HG02610 (cell line): Measurements from ENCODE around the gene GPATCH8.

ENCODE experiments used
- ATAC-seq: cut with Tn5 transposase; IDR thresholded peaks from one replicate; pipeline ENCODE4 v1.9.1; 2021; ENCODE audit warnings: mild to moderate bottlenecking, moderate library complexity; ENCODE audit not compliant: unreplicated experiment

The GPATCH8 gene

GRCh38 chr17:44464037-44464436, 39.2 kb downstream of the GPATCH8 start:
- ATAC-seq = no peak

- no peak for ATAC-seq
Measured at GRCh38 chr17:44451832-44452231, 51.4 kb downstream of the GPATCH8 start.

GRCh38 chr17:44451016-44451627, 52.1 kb downstream of the GPATCH8 start:
- no peak for ATAC-seq

GRCh38 chr17:44448412-44448811, 54.8 kb downstream of the GPATCH8 start:
- no peak for ATAC-seq

DNA sequence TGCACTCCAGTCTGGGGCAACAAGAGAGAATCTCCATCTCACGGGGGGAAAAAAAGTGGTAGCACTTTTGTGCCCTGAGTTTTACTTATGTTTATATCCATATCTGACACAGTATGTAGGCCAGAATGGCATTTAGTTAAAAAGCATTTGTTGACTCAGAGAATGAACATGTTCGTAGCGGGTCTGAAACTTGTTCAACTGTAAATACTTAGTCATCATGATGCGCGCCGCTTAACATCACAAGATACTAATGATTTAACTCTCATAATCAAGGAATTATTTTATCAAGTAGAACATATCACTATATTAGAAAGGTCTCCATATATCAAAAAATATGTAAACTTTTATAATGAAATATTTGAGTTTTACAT, 58.5 kb downstream of the GPATCH8 start:
- no peak for ATAC-seq

DNA sequence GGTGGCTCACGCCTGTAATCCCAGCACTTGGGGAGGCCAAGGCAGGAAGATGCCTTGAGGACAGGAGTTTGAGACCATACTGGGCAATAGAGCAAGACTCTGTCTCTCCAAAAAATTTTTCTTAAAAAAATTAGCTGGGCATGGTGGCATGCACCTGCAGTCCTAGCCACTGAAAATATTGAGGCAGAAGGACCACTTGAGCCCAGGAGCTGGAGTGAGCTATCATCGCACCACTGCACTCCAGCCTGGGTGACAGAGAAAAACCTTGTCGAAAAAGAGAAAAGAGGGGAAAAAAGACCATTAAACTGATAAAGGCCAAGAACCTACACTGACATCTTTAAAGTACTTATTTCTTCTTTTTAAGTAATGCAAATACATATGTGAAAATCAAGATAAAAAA, 60.4 kb downstream of the GPATCH8 start:
- no peak for ATAC-seq

DNA sequence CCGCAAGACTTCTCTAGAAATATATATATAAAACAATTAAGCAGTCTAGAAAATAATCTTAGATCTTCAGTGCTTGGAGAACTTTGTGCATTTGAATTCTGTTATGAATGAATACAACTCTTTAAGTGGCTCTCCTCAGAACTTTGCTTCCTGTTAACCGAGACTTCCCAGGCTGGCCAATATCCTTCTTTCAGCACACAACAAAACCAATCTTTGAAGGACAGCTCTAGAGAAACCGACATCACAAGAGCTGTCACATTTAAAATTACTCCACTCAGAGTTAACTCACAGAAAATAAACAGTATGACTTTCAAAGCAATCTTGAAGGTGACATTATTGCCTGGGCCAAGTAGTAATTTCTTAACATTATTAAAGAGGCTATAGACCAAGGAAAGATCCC, 64.0 kb downstream of the GPATCH8 start:
- no peak for ATAC-seq

DNA sequence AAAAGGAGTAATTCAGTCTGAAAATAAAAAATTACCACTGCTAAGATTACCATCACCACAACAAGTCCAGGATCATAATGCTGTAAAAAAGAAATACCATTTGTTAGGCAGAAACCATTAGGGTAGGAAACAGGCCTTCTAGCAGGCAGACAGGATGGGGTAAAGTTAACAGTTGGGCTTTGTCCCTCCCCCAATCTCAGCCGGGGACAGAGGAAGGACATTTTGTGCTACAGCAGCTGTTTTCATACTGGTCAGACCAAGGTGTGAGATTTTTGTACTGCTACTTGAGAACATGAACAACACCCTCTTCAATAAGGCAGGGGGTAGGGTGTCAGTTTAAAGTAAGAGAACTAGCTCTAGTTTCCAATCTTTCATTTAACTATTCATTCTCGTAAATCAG, 64.6 kb downstream of the GPATCH8 start:
- ATAC-seq = no peak

DNA sequence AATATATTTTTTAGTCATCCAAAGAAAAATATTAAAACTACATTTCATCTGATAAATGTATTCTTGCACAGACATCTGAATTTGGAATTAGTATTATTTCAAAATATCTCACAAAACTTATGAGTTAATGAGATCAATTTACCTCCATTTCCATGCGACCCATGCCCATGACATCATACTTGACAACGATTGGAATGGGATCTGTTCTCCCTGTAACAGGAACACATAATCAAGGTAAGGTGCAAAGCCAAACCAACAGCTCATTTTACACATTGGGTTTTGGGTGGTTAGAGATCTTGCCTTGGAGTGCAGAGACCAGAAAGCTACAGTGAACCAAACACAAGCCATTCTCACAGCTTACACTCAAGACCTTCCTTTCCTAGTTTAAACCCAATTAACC, 66.9 kb downstream of the GPATCH8 start:
- no peak for ATAC-seq

DNA sequence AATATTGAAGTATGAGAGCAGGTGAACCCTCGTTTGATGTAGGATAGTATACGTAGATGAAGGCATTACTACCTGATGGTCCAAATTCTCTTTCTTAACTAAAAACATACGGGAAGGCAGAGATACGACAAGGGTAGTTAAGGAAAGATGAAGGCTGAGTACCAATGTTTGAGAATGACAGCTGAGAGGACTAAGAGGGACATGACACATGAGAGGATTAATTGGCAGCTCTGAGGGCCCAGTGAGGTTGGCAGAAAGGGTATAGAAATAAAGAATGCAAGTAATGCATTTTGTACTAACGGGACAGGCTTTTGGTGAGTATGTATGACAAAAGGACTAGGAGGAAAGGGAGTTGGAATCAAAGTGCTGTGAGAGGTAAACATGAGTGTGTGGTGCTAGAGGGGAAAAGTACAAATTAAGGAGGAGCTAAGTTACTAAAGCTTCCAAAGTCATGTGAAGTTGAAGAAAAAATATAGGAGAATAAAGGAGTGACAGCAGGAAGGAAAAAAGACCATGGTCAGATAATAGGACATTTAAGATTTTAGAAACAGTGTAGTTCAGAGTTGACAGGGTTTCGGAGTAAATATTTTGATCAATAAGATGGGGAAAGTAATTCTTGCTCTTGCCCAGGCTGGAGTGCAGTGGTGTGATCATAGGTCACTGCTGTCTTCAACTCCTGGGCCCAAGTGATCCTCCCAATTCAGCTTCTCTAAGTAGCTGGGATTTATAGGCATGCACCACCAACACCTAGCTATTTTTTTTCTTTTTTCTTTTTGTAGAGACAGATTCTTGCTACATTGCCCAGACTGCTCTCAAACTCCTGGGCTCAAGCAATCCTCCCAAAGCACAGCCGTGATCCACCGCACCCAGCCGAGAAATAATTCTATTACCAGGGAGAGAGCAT, 70.7 kb downstream of the GPATCH8 start:
- no peak for ATAC-seq

DNA sequence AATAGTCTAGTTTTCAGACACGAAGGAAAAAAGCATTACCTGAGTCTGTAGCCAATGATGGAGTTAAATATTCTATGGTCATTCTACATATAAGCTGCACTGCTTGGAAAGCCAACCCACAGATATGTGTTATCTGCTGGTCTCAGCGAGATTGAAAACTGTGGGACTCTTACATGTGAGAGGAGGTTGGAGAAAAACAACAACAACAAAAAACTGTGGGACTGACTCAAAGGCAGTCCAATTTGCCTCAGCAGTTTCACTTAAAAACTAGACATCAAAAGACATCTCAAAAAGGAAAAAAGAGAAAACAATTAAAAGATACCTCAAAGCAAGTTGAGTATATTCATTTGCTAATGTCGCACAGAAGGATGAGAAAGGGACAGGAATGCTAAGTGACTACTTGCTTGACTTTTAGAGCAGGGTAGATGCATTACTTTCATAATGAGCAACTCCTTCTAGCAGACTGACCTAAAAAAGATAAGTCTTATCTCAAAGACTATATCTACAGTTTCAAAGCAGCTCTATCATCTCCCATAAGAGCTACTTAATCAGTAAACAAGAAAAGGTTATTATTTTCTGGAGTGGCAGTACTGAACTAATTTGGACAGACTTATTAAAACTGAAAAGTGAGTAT, 78.3 kb downstream of the GPATCH8 start:
- no peak for ATAC-seq

DNA sequence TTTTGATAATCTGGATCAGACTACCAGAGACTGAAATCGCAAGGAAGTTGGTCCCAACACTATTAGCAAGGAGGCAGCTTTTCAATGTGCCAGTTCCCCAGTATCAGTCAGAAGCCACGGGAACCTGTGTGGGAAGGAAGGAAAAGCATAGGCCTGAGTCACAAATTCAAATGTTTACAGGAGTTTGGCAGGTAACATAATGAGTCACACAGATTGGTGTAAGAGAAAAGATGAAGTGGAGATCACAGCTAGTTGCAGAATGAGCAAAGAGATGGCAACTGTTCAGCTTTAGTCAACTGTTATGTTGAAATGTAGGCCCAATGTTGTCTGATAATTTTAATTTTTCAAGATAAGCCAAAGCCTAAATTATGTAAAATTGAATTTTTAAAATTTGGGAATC, 85.7 kb downstream of the GPATCH8 start:
- peak; percentile 68 for ATAC-seq

GRCh38 chr17:44416558-44417289, 86.5 kb downstream of the GPATCH8 start:
- ATAC-seq = no peak

- ATAC-seq = no peak
Measured at GRCh38 chr17:44414394-44415155, 88.6 kb downstream of the GPATCH8 start.

GRCh38 chr17:44409309-44410028, 93.7 kb downstream of the GPATCH8 start:
- no peak for ATAC-seq

DNA sequence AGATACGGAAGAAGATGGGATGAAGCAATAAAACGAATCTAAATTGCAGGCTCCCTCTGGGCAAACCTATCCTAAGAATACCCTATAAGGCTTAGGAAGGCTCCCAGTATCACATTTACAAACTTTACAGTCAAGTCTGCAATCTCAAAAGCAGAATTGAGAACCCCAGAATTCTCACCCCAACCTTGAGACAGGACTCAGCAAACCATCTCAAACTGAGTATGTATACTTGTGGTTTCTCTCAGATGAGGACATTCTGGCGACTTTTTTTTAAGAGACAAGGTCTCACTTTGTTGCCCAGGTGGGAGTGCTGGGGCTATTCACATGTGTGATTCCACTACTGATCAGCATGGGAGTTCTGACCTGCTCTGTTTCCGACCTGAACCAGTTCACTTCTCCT, 94.4 kb downstream of the GPATCH8 start:
- no peak for ATAC-seq

GRCh38 chr17:44402564-44403172, 100.5 kb downstream of the GPATCH8 start:
- peak; percentile 72 for ATAC-seq

- no peak for ATAC-seq
Measured at GRCh38 chr17:44400226-44400847, 102.9 kb downstream of the GPATCH8 start.
